ENCODE measurements around the gene PPDPF. TPM values are rescaled to one million over a fixed set of nuclear protein-coding genes. Genes with fewer than 3 reads are reported as not detected.

Gene PPDPF
- total RNA-seq, 1 experiment from 2014 or later: 194 TPM

GRCh38 chr20:63520934-63521601 lies 503 bp downstream of the PPDPF start:
- peak; percentile 75 for DNase-seq (ENCODE audit: low read depth)

GRCh38 chr20:63521602-63522001 lies 1.0 kb downstream of the PPDPF start:
- no peak for DNase-seq (ENCODE audit: low read depth)

GRCh38 chr20:63522091-63522868 lies 1.7 kb downstream of the PPDPF start:
- DNase-seq (ENCODE audit: low read depth): no peak

- no peak for DNase-seq (ENCODE audit: low read depth)
These were observed 2.5 kb downstream of the PPDPF start for GRCh38 chr20:63522981-63523611.

GRCh38 chr20:63525185-63525584 lies 4.6 kb downstream of the PPDPF start:
- no peak for DNase-seq (ENCODE audit: low read depth)

- no peak for DNase-seq (ENCODE audit: low read depth)
These were observed 5.4 kb downstream of the PPDPF start for GRCh38 chr20:63525971-63526370.

GRCh38 chr20:63527184-63527583 lies 6.6 kb downstream of the PPDPF start:
- DNase-seq (ENCODE audit: low read depth): no peak

GRCh38 chr20:63529180-63529860 lies 8.8 kb downstream of the PPDPF start:
- DNase-seq (ENCODE audit: low read depth): no peak

GRCh38 chr20:63529861-63530787 lies 9.6 kb downstream of the PPDPF start:
- no peak for DNase-seq (ENCODE audit: low read depth)

- no peak for DNase-seq (ENCODE audit: low read depth)
These were observed 10.2 kb downstream of the PPDPF start for GRCh38 chr20:63530788-63531160.

GRCh38 chr20:63531686-63532448 lies 11.3 kb downstream of the PPDPF start:
- no peak for DNase-seq (ENCODE audit: low read depth)

- no peak for DNase-seq (ENCODE audit: low read depth)
These were observed 11.9 kb downstream of the PPDPF start for GRCh38 chr20:63532449-63532971.

- no peak for DNase-seq (ENCODE audit: low read depth)
These were observed 12.8 kb downstream of the PPDPF start for GRCh38 chr20:63533388-63533787.

- no peak for DNase-seq (ENCODE audit: low read depth)
These were observed 13.4 kb downstream of the PPDPF start for GRCh38 chr20:63533871-63534393.

- no peak for DNase-seq (ENCODE audit: low read depth)
These were observed 13.9 kb downstream of the PPDPF start for GRCh38 chr20:63534427-63534830.

- DNase-seq (ENCODE audit: low read depth): no peak
These were observed 14.5 kb downstream of the PPDPF start for GRCh38 chr20:63534831-63535651.

- DNase-seq (ENCODE audit: low read depth): peak; percentile 96
These were observed 15.8 kb downstream of the PPDPF start for GRCh38 chr20:63536241-63536977.

GRCh38 chr20:63536997-63537524 lies 16.5 kb downstream of the PPDPF start, which contains the start of gene PTK6:
Gene PTK6 (minus strand): TSS chr20:63537376. CDS start chr20:63537314, 62 bp downstream.
- no peak for DNase-seq (ENCODE audit: low read depth)
